H9 (cell line): ENCODE data around the gene NCKAP5. TPM values are rescaled to one million over a fixed set of nuclear protein-coding genes. Genes with fewer than 3 reads are reported as not detected.

Experiments used
- DNase-seq: peaks from one replicate; pipeline ENCODE4 v3.0.0-alpha.2; 2017
- H2AFZ ChIP-seq: one replicate; pipeline ENCODE4 v1.6.1; 2013; ENCODE audit warnings: mild to moderate bottlenecking, low read length, control low read depth, moderate library complexity
- H2AK5ac ChIP-seq: 2 replicates; pipeline ENCODE4 v1.6.1; 2013; ENCODE audit warnings: low read length, control low read depth, mixed read lengths; ENCODE audit not compliant: insufficient read length
- H2BK120ac ChIP-seq: one replicate; pipeline ENCODE4 v1.6.1; 2013; ENCODE audit warnings: low read depth, mild to moderate bottlenecking, low read length, control low read depth, inconsistent platforms; ENCODE audit not compliant: poor library complexity, severe bottlenecking
- H2BK12ac ChIP-seq: 2 replicates; pipeline ENCODE4 v1.6.1; 2013; ENCODE audit warnings: low read length, control low read depth, mixed read lengths, low read depth; ENCODE audit not compliant: insufficient read length
- H2BK15ac ChIP-seq: 2 replicates; pipeline ENCODE4 v1.6.1; 2013; ENCODE audit warnings: low read depth, low read length, control low read depth
- H2BK20ac ChIP-seq: one replicate; pipeline ENCODE4 v1.6.1; 2013; ENCODE audit warnings: low read depth, mild to moderate bottlenecking, low read length, control low read depth, inconsistent platforms; ENCODE audit not compliant: poor library complexity, severe bottlenecking
- H2BK5ac ChIP-seq: 2 replicates; pipeline ENCODE4 v1.6.1; 2013; ENCODE audit warnings: low read length, control low read depth, mixed read lengths; ENCODE audit not compliant: insufficient read length
- H3K14ac ChIP-seq: 2 replicates; pipeline ENCODE4 v1.6.1; 2013; ENCODE audit warnings: low read length, control low read depth; ENCODE audit not compliant: insufficient read depth
- H3K18ac ChIP-seq: 2 replicates; pipeline ENCODE4 v1.6.1; 2013; ENCODE audit warnings: low read depth, mild to moderate bottlenecking, mixed read lengths, low read length, control low read depth; ENCODE audit not compliant: insufficient read length
- H3K23ac ChIP-seq: 2 replicates; pipeline ENCODE4 v1.6.1; 2013; ENCODE audit warnings: low read length, control low read depth, mixed read lengths, low read depth; ENCODE audit not compliant: insufficient read length
- H3K23me2 ChIP-seq: 2 replicates; pipeline ENCODE4 v1.6.1; 2013; ENCODE audit warnings: low read depth, mild to moderate bottlenecking, mixed read lengths, low read length, control low read depth; ENCODE audit not compliant: insufficient read length, poor library complexity, severe bottlenecking
- H3K27ac ChIP-seq: 2 replicates; pipeline ENCODE4 v1.5.1; 2013; ENCODE audit warnings: low read length, control low read depth, mixed read lengths, low read depth; ENCODE audit not compliant: insufficient read length
- H3K27me3 ChIP-seq: 2 replicates; pipeline ENCODE4 v1.6.1; 2013; ENCODE audit warnings: low read length, control low read depth, inconsistent platforms; ENCODE audit not compliant: insufficient read depth
- H3K4ac ChIP-seq: 2 replicates; pipeline ENCODE4 v1.6.1; 2013; ENCODE audit warnings: low read depth, mild to moderate bottlenecking, control low read depth, inconsistent platforms, low read length, moderate library complexity
- H3K4me1 ChIP-seq: 2 replicates; pipeline ENCODE4 v1.6.1; 2013; ENCODE audit warnings: low read length, control low read depth, inconsistent platforms; ENCODE audit not compliant: insufficient read depth
- H3K4me2 ChIP-seq: 2 replicates; pipeline ENCODE4 v1.6.1; 2013; ENCODE audit warnings: low read length, control low read depth, mixed read lengths; ENCODE audit not compliant: insufficient read length, insufficient read depth
- H3K56ac ChIP-seq: 2 replicates; pipeline ENCODE4 v1.6.1; 2013; ENCODE audit warnings: low read depth, mild to moderate bottlenecking, mixed read lengths, low read length, control low read depth; ENCODE audit not compliant: insufficient read length
- H3K79me1 ChIP-seq: 2 replicates; pipeline ENCODE4 v1.6.1; 2013; ENCODE audit warnings: low read depth, mild to moderate bottlenecking, moderate library complexity, low read length, control low read depth, inconsistent platforms; ENCODE audit not compliant: insufficient read depth, poor library complexity, severe bottlenecking
- H3K79me2 ChIP-seq: 2 replicates; pipeline ENCODE4 v1.6.1; 2013; ENCODE audit warnings: low read length, control low read depth, inconsistent platforms; ENCODE audit not compliant: insufficient read depth
- H3K9ac ChIP-seq: 2 replicates; pipeline ENCODE4 v1.6.1; 2013; ENCODE audit warnings: low read length, control low read depth, mixed read lengths; ENCODE audit not compliant: insufficient read length; ENCODE audit errors: extremely low read depth
- H3K9me3 ChIP-seq: one replicate; pipeline ENCODE4 v1.6.1; 2013; ENCODE audit warnings: low read depth, low read length, inconsistent platforms; ENCODE audit not compliant: control insufficient read depth
- H3T11ph ChIP-seq: one replicate; pipeline ENCODE4 v1.6.1; 2013; ENCODE audit warnings: mild to moderate bottlenecking, low read length, control low read depth, inconsistent platforms
- H4K20me1 ChIP-seq: one replicate; pipeline ENCODE4 v1.6.1; 2013; ENCODE audit not compliant: control insufficient read depth, insufficient read length, insufficient read depth
- H4K5ac ChIP-seq: 2 replicates; pipeline ENCODE4 v1.6.1; 2013; ENCODE audit warnings: low read depth, mild to moderate bottlenecking, mixed read lengths, low read length, control low read depth; ENCODE audit not compliant: insufficient read length
- H4K8ac ChIP-seq: replicated peaks from 2 replicates; pipeline ENCODE4 v1.6.1; 2013; ENCODE audit warnings: low read length, control low read depth, mixed read lengths, low read depth; ENCODE audit not compliant: insufficient read length
- H4K91ac ChIP-seq: 2 replicates; pipeline ENCODE4 v1.6.1; 2013; ENCODE audit warnings: low read depth, mild to moderate bottlenecking, moderate library complexity, mixed read lengths, low read length, control low read depth; ENCODE audit not compliant: insufficient read length
- H3K27ac Mint-ChIP-seq, 3 experiments: 2 replicates in 2 of 3; 3 replicates in 1 of 3; pipeline ENCODE4 v1.8.0; 2020 to 2021; ENCODE audit warnings: mixed read lengths in 3 of 3, mild to moderate bottlenecking in 1 of 3, moderate library complexity in 1 of 3
- H3K27me3 Mint-ChIP-seq: 2 replicates; pipeline ENCODE4 v1.8.0; 2021; ENCODE audit warnings: low read depth, mild to moderate bottlenecking, moderate library complexity, mixed read lengths
- H3K36me3 Mint-ChIP-seq, 3 experiments: 2 replicates in 2 of 3; 3 replicates in 1 of 3; pipeline ENCODE4 v1.8.0; 2020 to 2021; ENCODE audit warnings: low read depth in 3 of 3, mixed read lengths in 3 of 3; ENCODE audit not compliant: insufficient read depth in 1 of 3
- H3K4me1 Mint-ChIP-seq, 2 experiments: 2 replicates each; pipeline ENCODE4 v1.8.0; 2020; ENCODE audit warnings: mixed read lengths in 2 of 2
- H3K4me3 Mint-ChIP-seq, 2 experiments: 2 replicates in 1 of 2; 3 replicates in 1 of 2; pipeline ENCODE4 v1.8.0; 2020 to 2021; ENCODE audit warnings: mild to moderate bottlenecking in 2 of 2, mixed read lengths in 2 of 2, moderate library complexity in 1 of 2
- H3K9me3 Mint-ChIP-seq, 2 experiments: 2 replicates in 1 of 2; 3 replicates in 1 of 2; pipeline ENCODE4 v1.8.0; 2020; ENCODE audit warnings: mild to moderate bottlenecking in 2 of 2, mixed read lengths in 2 of 2, moderate library complexity in 1 of 2
- WGBS: extraction: QIAGEN DNeasy Blood & Tissue Kit; methylation state at CpG from one replicate; pipeline ENCODE4 v1.1.7; 2013; ENCODE audit warnings: missing lambda C conversion rate, low lambda C conversion rate, mixed read lengths; ENCODE audit not compliant: insufficient read length; ENCODE audit errors: extremely low coverage; 5-methylcytosine and 5-hydroxymethylcytosine counted together
- total RNA-seq: library from RNA; stranded (reverse); gene quantifications from 2 replicates; pipeline ENCODE4 v1.2.1, GENCODE V29; 2021
- TF ChIP-seq, protein P1 (sequence below): fragments of 200-600 bp; sonication (generic); conservative IDR thresholded peaks from 3 replicates; pipeline ENCODE4 v1.8.0; 2021; ENCODE audit warnings: antibody characterized with exemption, mild to moderate bottlenecking

Gene NCKAP5
- total RNA-seq, 1 experiment from 2014 or later, result 0.26 TPM

DNA sequence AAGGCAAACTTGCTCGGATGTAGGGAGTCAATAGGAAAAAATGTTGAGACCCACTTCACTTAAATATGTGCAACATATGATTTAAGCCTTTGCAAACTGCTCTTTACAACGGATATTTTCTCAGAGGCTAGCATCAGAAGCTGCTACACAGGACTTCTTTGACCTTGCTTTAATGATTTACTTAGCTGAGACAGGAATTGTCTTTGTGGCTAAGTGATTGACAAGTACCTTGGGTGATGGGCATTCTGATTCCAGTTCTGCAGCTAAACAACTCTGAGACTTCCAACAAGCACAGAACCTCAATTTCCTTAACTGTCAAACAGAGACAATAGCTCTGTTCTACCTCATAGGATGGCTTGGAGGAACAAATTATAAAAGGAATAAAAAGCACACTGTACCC is 150.2 kb downstream of the NCKAP5 start:
- H2BK12ac ChIP-seq, result no peak overlapping the region
- no peaks in the 10 kb centered on the region for H3K9me3 ChIP-seq
- Mint-ChIP-seq H3K27me3 (peaks cover 6% of the 10 kb centered on the region), H3K27ac (no peak overlapping the region), H3K4me1 (peaks cover 28 to 38% of the 10 kb centered on the region in 2 experiments), H3K4me3 (no peak overlapping the region), H3K9me3 (no peaks in the 10 kb centered on the region; a peak in 1 of 5 replicates), H3K36me3 (no peaks in the 10 kb centered on the region)
- H2BK120ac ChIP-seq, result no peak overlapping the region
- H4K20me1 ChIP-seq, result no peaks in the 10 kb centered on the region
- no peak overlapping the region for H3K27ac ChIP-seq
- H3K79me2 ChIP-seq, result no peaks in the 10 kb centered on the region
- no peak overlapping the region for H3K56ac ChIP-seq
- no peak overlapping the region for H4K8ac ChIP-seq
- H4K91ac ChIP-seq, result no peak overlapping the region
- H3K23me2 ChIP-seq, result no peaks in the 10 kb centered on the region
- H3K27me3 ChIP-seq, result no peaks in the 10 kb centered on the region
- no peak overlapping the region for H2BK20ac ChIP-seq
- no peak overlapping the region for H3K9ac ChIP-seq
- no peak overlapping the region for H3T11ph ChIP-seq
- H3K23ac ChIP-seq, result no peak overlapping the region
- no peak overlapping the region for H3K18ac ChIP-seq
- H3K4me1 ChIP-seq, result peaks cover 6% of the 10 kb centered on the region; the same call in 1 of the 2 replicates
- DNase-seq, result no peak
- H4K5ac ChIP-seq, result no peak overlapping the region
- no peak overlapping the region for H2AK5ac ChIP-seq
- no peak overlapping the region for H3K4ac ChIP-seq
- WGBS, result no CpG with 5 or more reads among the region's 2 CpGs
- H3K79me1 ChIP-seq, result no peaks in the 10 kb centered on the region
- no peak overlapping the region for H2BK5ac ChIP-seq
- TF ChIP-seq, protein P1, sequence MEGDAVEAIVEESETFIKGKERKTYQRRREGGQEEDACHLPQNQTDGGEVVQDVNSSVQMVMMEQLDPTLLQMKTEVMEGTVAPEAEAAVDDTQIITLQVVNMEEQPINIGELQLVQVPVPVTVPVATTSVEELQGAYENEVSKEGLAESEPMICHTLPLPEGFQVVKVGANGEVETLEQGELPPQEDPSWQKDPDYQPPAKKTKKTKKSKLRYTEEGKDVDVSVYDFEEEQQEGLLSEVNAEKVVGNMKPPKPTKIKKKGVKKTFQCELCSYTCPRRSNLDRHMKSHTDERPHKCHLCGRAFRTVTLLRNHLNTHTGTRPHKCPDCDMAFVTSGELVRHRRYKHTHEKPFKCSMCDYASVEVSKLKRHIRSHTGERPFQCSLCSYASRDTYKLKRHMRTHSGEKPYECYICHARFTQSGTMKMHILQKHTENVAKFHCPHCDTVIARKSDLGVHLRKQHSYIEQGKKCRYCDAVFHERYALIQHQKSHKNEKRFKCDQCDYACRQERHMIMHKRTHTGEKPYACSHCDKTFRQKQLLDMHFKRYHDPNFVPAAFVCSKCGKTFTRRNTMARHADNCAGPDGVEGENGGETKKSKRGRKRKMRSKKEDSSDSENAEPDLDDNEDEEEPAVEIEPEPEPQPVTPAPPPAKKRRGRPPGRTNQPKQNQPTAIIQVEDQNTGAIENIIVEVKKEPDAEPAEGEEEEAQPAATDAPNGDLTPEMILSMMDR, result no peak
- no peak overlapping the region for H2BK15ac ChIP-seq
- no peak overlapping the region for H3K4me2 ChIP-seq
- no peak overlapping the region for H3K14ac ChIP-seq
- no peak overlapping the region for H2AFZ ChIP-seq
